Measurements from ENCODE around the gene FCER1G. TPM values are rescaled to one million over a fixed set of nuclear protein-coding genes. Genes with fewer than 3 reads are reported as not detected.

Gene FCER1G
- total RNA-seq: 0.26 and 6.1 TPM in 2 replicates

GRCh38 chr1:161215076-161215475, at the start of gene FCER1G:
Gene FCER1G (plus strand): TSS chr1:161215295. CDS start chr1:161215322, 27 bp downstream.

GRCh38 chr1:161165742-161166668, 49.1 kb upstream of the FCER1G start, which contains the start of gene PPOX:
Gene PPOX (plus strand): TSS chr1:161166426. CDS start chr1:161166848, 422 bp downstream.

GRCh38 chr1:161177112-161177935, 37.8 kb upstream of the FCER1G start, which contains the start of gene B4GALT3:
Gene B4GALT3 (minus strand): TSS chr1:161177507. CDS start chr1:161176060, 1,447 bp downstream.

GRCh38 chr1:161198897-161199431, 16.1 kb upstream of the FCER1G start, which contains the start of gene ADAMTS4:
Gene ADAMTS4 (minus strand): TSS chr1:161199054. CDS start chr1:161198627, 427 bp downstream.

GRCh38 chr1:161201836-161202712, 13.0 kb upstream of the FCER1G start, which contains the start of gene NDUFS2:
Gene NDUFS2 (plus strand): TSS chr1:161202367. CDS start chr1:161202386, 19 bp downstream.

GRCh38 chr1:161225534-161226319, 10.6 kb downstream of the FCER1G start, which contains the start of gene TOMM40L:
Gene TOMM40L (plus strand): TSS chr1:161226060. CDS start chr1:161226490, 430 bp downstream.

GRCh38 chr1:161238039-161238473, 23.0 kb downstream of the FCER1G start, which contains the start of gene NR1I3:
Gene NR1I3 (minus strand): TSS chr1:161238203. CDS start chr1:161236565, 1,638 bp downstream.

GRCh38 chr1:161258439-161259344, 43.6 kb downstream of the FCER1G start, which contains the start of gene PCP4L1:
Gene PCP4L1 (plus strand): TSS chr1:161258745. CDS start chr1:161258975, 230 bp downstream.

Other genes with a start within 250 kb of the FCER1G start
- 7.0 and 19.7 TPM in 2 replicates for gene F11R, start 194.1 kb upstream of the FCER1G start, total RNA-seq
- 14.4 and 14.6 TPM in 2 replicates for gene TSTD1, start 176.3 kb upstream of the FCER1G start, total RNA-seq
- 26.8 and 27.8 TPM in 2 replicates for gene USF1, start 169.3 kb upstream of the FCER1G start, total RNA-seq
- not detected in 2 replicates for gene ARHGAP30, start 145.4 kb upstream of the FCER1G start, total RNA-seq
- gene NECTIN4, start 125.7 kb upstream of the FCER1G start, total RNA-seq: 0.65 and 0.72 TPM in 2 replicates
- 0.96 and 1.0 TPM in 2 replicates for gene KLHDC9, start 116.9 kb upstream of the FCER1G start, total RNA-seq
- gene PFDN2, start 97.3 kb upstream of the FCER1G start, total RNA-seq: 32.3 and 71.8 TPM in 2 replicates
- 35.5 and 44.5 TPM in 2 replicates for gene NIT1, start 97.2 kb upstream of the FCER1G start, total RNA-seq
- gene DEDD, start 82.6 kb upstream of the FCER1G start, total RNA-seq: 22.4 and 25.6 TPM in 2 replicates
- 52.1 and 70.3 TPM in 2 replicates for gene UFC1, start 61.3 kb upstream of the FCER1G start, total RNA-seq
- gene USP21, start 55.8 kb upstream of the FCER1G start, total RNA-seq: 12.3 and 24.3 TPM in 2 replicates
- gene PPOX, start 48.9 kb upstream of the FCER1G start, total RNA-seq: 10.9 and 12.7 TPM in 2 replicates
- gene B4GALT3, start 37.8 kb upstream of the FCER1G start, total RNA-seq: 30.5 and 33.3 TPM in 2 replicates
- gene ADAMTS4, start 16.2 kb upstream of the FCER1G start, total RNA-seq: 7.4 and 11.0 TPM in 2 replicates
- 109 and 222 TPM in 2 replicates for gene NDUFS2, start 12.9 kb upstream of the FCER1G start, total RNA-seq
- not detected in 2 replicates for gene APOA2, start 8.3 kb downstream of the FCER1G start, total RNA-seq
- gene TOMM40L, start 10.8 kb downstream of the FCER1G start, total RNA-seq: 12.1 and 12.7 TPM in 2 replicates
- not detected in 2 replicates for gene NR1I3, start 22.9 kb downstream of the FCER1G start, total RNA-seq
- not detected in 2 replicates for gene PCP4L1, start 43.5 kb downstream of the FCER1G start, total RNA-seq
- gene MPZ, start 94.7 kb downstream of the FCER1G start, total RNA-seq: 1.4 and 2.1 TPM in 2 replicates
- 27.5 and 52.1 TPM in 2 replicates for gene SDHC, start 99.1 kb downstream of the FCER1G start, total RNA-seq
- not detected in 2 replicates for gene CFAP126, start 152.6 kb downstream of the FCER1G start, total RNA-seq

All from epithelial cell of alveolus of lung (primary cell).